GM23338 (cell line): ENCODE results near the gene ATG4A. TPM values are rescaled to one million over a fixed set of nuclear protein-coding genes. Genes with fewer than 3 reads are reported as not detected.

Experiments
- ATAC-seq: fragments of 200-7000 bp; cut with Tn5 transposase; 3 replicates; pipeline ENCODE4 v1.9.1; 2020
- DNase-seq: peaks from one replicate; pipeline ENCODE4 v3.0.0-alpha.2; 2015; ENCODE audit warnings: low spot score
- H2AFZ ChIP-seq: fragments of 200-600 bp; sonication (generic); 2 replicates; pipeline ENCODE4 v1.8.0; 2016; ENCODE audit warnings: antibody characterized with exemption, mild to moderate bottlenecking, moderate library complexity
- H3F3A ChIP-seq: fragments of 200-600 bp; sonication (generic); replicated peaks from 2 replicates; pipeline ENCODE4 v1.8.0; 2017; ENCODE audit warnings: antibody characterized with exemption, mixed run types, low read depth
- H3K27ac ChIP-seq: fragments of 200-600 bp; sonication (generic); 2 replicates; pipeline ENCODE4 v1.6.1; 2016; ENCODE audit warnings: low read depth
- H3K27me3 ChIP-seq: fragments of 200-600 bp; sonication (generic); 2 replicates; pipeline ENCODE4 v1.8.0; 2016; ENCODE audit warnings: mild to moderate bottlenecking, mixed run types, moderate library complexity; ENCODE audit not compliant: insufficient read depth
- H3K36me3 ChIP-seq: fragments of 200-600 bp; sonication (generic); 2 replicates; pipeline ENCODE4 v1.8.0; 2016; ENCODE audit warnings: mild to moderate bottlenecking; ENCODE audit not compliant: insufficient read depth
- H3K4me1 ChIP-seq: fragments of 200-600 bp; sonication (generic); 2 replicates; pipeline ENCODE4 v1.8.0; 2016; ENCODE audit warnings: mild to moderate bottlenecking, moderate library complexity; ENCODE audit not compliant: insufficient read depth
- H3K4me2 ChIP-seq: fragments of 200-600 bp; sonication (generic); 2 replicates; pipeline ENCODE4 v1.7.1; 2017; ENCODE audit warnings: mixed run types
- H3K4me3 ChIP-seq: fragments of 200-600 bp; sonication (generic); 2 replicates; pipeline ENCODE4 v1.6.1; 2016; ENCODE audit warnings: mixed run types
- H3K79me2 ChIP-seq: fragments of 200-600 bp; sonication (generic); replicated peaks from 2 replicates; pipeline ENCODE4 v1.8.0; 2017; ENCODE audit warnings: mild to moderate bottlenecking; ENCODE audit not compliant: insufficient read depth
- H3K9me2 ChIP-seq: fragments of 200-600 bp; sonication (generic); 2 replicates; pipeline ENCODE4 v1.8.0; 2017; ENCODE audit not compliant: insufficient read depth
- H4K20me1 ChIP-seq: fragments of 200-600 bp; sonication (generic); replicated peaks from 2 replicates; pipeline ENCODE4 v1.8.0; 2017; ENCODE audit warnings: mild to moderate bottlenecking; ENCODE audit not compliant: insufficient read depth
- H3K27ac Mint-ChIP-seq: 2 replicates; pipeline ENCODE4 v1.8.0; 2020; ENCODE audit warnings: inconsistent platforms, mild to moderate bottlenecking, moderate library complexity, mixed read lengths
- H3K27me3 Mint-ChIP-seq: 3 replicates; pipeline ENCODE4 v1.8.0; 2022; ENCODE audit warnings: low read depth, mild to moderate bottlenecking, moderate library complexity, mixed read lengths, inconsistent platforms; ENCODE audit not compliant: insufficient read depth, poor library complexity
- H3K36me3 Mint-ChIP-seq: 3 replicates; pipeline ENCODE4 v1.8.0; 2021; ENCODE audit warnings: low read depth, mild to moderate bottlenecking, inconsistent platforms, moderate library complexity, mixed read lengths
- H3K4me1 Mint-ChIP-seq: 3 replicates; pipeline ENCODE4 v1.8.0; 2020; ENCODE audit warnings: mild to moderate bottlenecking, inconsistent platforms, mixed read lengths
- H3K4me3 Mint-ChIP-seq: 3 replicates; pipeline ENCODE4 v1.8.0; 2021; ENCODE audit warnings: moderate library complexity, mild to moderate bottlenecking, inconsistent platforms, mixed read lengths
- H3K9me3 Mint-ChIP-seq: 3 replicates; pipeline ENCODE4 v1.8.0; 2020; ENCODE audit warnings: moderate library complexity, mild to moderate bottlenecking, inconsistent platforms, mixed read lengths
- CTCF ChIP-seq, 2 experiments: fragments of 200-600 bp in 1 of 2; sonication (generic) in 1 of 2; conservative IDR thresholded peaks; 2 replicates each; pipeline versions ENCODE4 v1.5.1 to v1.6.1; 2016 to 2017; ENCODE audit warnings: antibody characterized with exemption in 2 of 2, low read depth in 2 of 2, mild to moderate bottlenecking in 2 of 2, moderate library complexity in 1 of 2
- EZH2phosphoT487 ChIP-seq: fragments of 200-600 bp; sonication (generic); IDR thresholded peaks from one replicate; pipeline ENCODE4 v1.8.1; 2018; ENCODE audit warnings: antibody characterized with exemption; ENCODE audit not compliant: unreplicated experiment
- JUNB ChIP-seq: IDR thresholded peaks from one replicate; pipeline ENCODE4 v1.6.1; 2016; ENCODE audit warnings: antibody characterized with exemption; ENCODE audit not compliant: unreplicated experiment
- NANOG ChIP-seq: IDR thresholded peaks from 2 replicates; pipeline ENCODE4 v1.6.1; 2016; ENCODE audit warnings: antibody characterized with exemption, borderline replicate concordance
- POLR2AphosphoS5 ChIP-seq: IDR thresholded peaks from 2 replicates; pipeline ENCODE4 v1.6.1; 2016; ENCODE audit warnings: antibody characterized with exemption, low read depth
- STAT1 ChIP-seq: IDR thresholded peaks from one replicate; pipeline ENCODE4 v1.6.1; 2016; ENCODE audit warnings: antibody characterized with exemption; ENCODE audit not compliant: unreplicated experiment
- ZNF114 ChIP-seq: fragments of 250-450 bp; sonication (Bioruptor Pico); IDR thresholded peaks from 2 replicates; pipeline ENCODE4 v1.5.0; 2020; ENCODE audit warnings: mild to moderate bottlenecking, moderate library complexity
- ZNF331 ChIP-seq: fragments of 250-450 bp; sonication (Bioruptor Pico); IDR thresholded peaks from 2 replicates; pipeline ENCODE4 v1.5.0; 2020; ENCODE audit warnings: low read depth, mild to moderate bottlenecking, moderate library complexity
- ZNF462 ChIP-seq: fragments of 250-450 bp; sonication (Bioruptor Pico); IDR thresholded peaks from 2 replicates; pipeline ENCODE4 v1.5.0; 2020; ENCODE audit warnings: mild to moderate bottlenecking, moderate library complexity
- polyA plus RNA-seq: library from polyadenylated mRNA; unstranded; fragments of >200 nt; fragmentation: Nextera tagmentation; extraction: Ambion mirVana; gene quantifications from 2 replicates; pipeline ENCODE4 v1.2.1, GENCODE V29; 2016
- total RNA-seq: library from RNA; depleted of rRNA; stranded (reverse); fragments of >200 nt; shearing (Covaris generic); gene quantifications from 2 replicates; pipeline ENCODE4 v1.2.3, GENCODE V29; 2014

Gene ATG4A
- total and polyA plus RNA-seq, 2 experiments from 2014 or later = 2.1 to 2.8 TPM

DNA sequence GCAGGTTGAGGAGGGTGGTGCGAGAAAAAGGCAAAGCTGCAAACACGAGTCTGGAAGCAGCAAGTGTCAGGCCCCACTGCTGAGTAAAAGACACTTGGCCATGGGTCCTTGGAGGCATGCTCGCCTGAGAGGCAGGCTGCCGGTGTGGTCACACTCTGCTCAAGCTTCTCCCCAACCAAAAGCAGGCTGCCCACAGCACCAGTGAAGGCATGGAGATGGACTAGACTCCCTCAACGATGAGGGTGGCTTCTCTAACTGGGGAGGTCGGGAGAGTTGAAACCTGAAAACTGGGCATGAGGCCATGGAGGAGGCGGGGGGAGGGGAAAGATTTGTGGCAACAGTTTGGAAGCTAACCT is 86.5 kb downstream of the ATG4A start (continued):
- TF ChIP-seq ZNF462 = no peak
- no peak for TF ChIP-seq JUNB
- TF ChIP-seq ZNF114 (CRISPR knock-in tag) = no peak
- no peak for TF ChIP-seq STAT1
- TF ChIP-seq POLR2AphosphoS5 = no peak
- no peak for TF ChIP-seq NANOG
- TF ChIP-seq CTCF (conservative IDR thresholded peaks at IDR 0.05; ENCODE audit: low read depth in 2 of 2) = no peak

- no peak for DNase-seq
- Mint-ChIP-seq H3K4me3 (no peak overlapping the region), H3K9me3 (no peaks in the 10 kb centered on the region), H3K27me3 (peaks cover 1% of the 10 kb centered on the region), H3K27ac (no peak overlapping the region), H3K4me1 (peaks cover 2% of the 10 kb centered on the region; the same call in 1 of the 3 replicates), H3K36me3 (no peaks in the 10 kb centered on the region)
- Histone ChIP-seq H3K4me1 (no peaks in the 10 kb centered on the region), H3K79me2 (no peaks in the 10 kb centered on the region), H3K4me3 (no peak overlapping the region), H4K20me1 (no peaks in the 10 kb centered on the region), H3K4me2 (no peak overlapping the region), H3F3A (no peaks in the 10 kb centered on the region), H3K36me3 (no peaks in the 10 kb centered on the region), H3K27me3 (no peaks in the 10 kb centered on the region), H3K9me2 (no peaks in the 10 kb centered on the region; the same call in 1 of the 2 replicates), H3K27ac (no peak overlapping the region), H2AFZ (no peak overlapping the region)
- no peak for ATAC-seq
- no peak for TF ChIP-seq ZNF462
- no peak for TF ChIP-seq ZNF331 (CRISPR knock-in tag)
- TF ChIP-seq EZH2phosphoT487 = no peak
- TF ChIP-seq STAT1 = no peak
- TF ChIP-seq ZNF114 (CRISPR knock-in tag) = no peak
Observed at GRCh38 chrX:108186811-108187210, 95.2 kb downstream of the ATG4A start.
